Medulla oblongata (tissue), 1 donor: ENCODE results near the gene GAGE12J.
"Not testable (repeated sequence)": the region's sequence is repeated elsewhere in the genome, so short reads cannot be mapped to it uniquely, and the experiment has no call there.

Experiments
- DNase-seq: peaks from one replicate; pipeline ENCODE4 v3.0.0-alpha.2; 2015; ENCODE audit errors: extremely low spot score

Gene GAGE12J

GRCh38 chrX:49321737-49322136, at the start of gene GAGE12J:
GAGE12J (plus strand) TSS chrX:49322037; CDS start chrX:49323194, 1,157 bp downstream.
- DNase-seq: not testable (repeated sequence)

GRCh38 chrX:49272421-49272820, 49.4 kb upstream of the GAGE12J start:
- no peak for DNase-seq

DNA sequence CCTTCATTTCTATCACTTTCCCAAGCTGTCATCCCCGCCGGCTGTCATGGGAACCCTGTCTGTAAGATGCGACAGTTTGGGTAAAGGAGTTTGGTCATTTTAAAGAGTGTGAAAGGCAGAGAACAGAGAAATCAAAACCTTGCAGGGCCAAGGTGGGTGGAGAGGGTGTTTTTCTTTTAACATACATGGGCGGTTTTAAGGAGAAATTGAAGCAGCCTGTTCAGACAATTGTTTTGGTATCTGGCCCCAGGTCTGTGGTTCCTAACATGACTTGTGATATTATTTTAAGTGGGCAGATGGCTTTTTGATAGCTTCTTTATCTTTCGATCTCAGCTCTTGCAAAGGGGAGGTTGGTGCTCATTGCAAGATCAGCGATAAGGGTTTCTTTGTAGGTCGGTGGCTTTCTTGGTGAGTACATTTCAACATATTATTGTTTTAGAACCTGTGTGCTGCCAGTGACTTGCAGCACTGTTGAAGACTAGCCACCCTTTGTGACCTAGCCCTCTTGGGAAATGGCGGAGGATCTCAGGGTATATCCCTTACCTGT, 48.6 kb upstream of the GAGE12J start:
- DNase-seq: no peak

- DNase-seq: no peak
Measured at GRCh38 chrX:49276207-49276606, 45.6 kb upstream of the GAGE12J start.

DNA sequence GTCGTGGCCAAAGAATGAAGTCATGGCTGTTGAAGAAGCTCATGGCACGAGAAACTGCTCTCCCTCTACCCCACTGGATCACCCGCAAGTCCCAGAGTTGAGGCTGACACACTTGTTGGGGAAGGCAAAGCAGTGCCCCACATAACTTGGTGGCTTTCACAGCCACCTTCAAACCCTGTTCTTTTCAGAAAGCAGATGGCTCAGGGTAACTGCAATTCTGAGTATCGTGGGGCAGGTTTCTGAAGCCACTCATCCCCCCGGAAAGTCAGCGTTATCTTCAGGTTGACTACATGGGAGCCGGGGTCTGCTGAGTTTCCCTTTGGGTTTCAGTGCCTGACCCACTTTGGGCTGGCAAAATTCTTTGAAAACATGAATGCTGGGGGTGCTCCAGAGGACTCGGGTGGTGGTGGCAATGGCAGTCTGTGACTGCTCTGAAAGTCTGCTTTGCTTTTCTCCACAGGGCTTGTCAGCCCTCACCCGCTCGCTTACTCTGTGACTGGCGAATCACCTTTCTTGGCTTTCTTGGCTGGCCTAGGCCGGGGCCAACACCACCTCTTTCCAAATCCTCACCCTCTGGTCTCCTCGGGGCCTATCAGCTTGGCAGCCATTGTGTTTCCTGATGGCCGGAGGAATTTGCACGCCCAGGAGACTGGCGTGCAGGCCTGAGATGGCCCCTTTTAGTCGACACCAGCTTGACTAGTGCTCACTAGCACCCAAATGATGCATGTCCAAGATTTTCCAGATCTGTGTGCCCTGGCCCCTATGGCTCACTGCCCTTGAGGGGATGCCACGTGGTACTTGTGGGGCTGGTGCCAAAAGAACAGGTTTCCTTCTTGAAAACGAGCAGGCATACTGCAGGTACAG, 44.9 kb upstream of the GAGE12J start:
- DNase-seq: no peak

- no peak for DNase-seq
Measured at GRCh38 chrX:49277535-49277830, 44.4 kb upstream of the GAGE12J start.

- no peak for DNase-seq
Measured at GRCh38 chrX:49278081-49278480, 43.8 kb upstream of the GAGE12J start.

- no peak for DNase-seq
Measured at GRCh38 chrX:49282647-49283011, 39.2 kb upstream of the GAGE12J start.

GRCh38 chrX:49284212-49284611, 37.6 kb upstream of the GAGE12J start:
- DNase-seq: no peak

DNA sequence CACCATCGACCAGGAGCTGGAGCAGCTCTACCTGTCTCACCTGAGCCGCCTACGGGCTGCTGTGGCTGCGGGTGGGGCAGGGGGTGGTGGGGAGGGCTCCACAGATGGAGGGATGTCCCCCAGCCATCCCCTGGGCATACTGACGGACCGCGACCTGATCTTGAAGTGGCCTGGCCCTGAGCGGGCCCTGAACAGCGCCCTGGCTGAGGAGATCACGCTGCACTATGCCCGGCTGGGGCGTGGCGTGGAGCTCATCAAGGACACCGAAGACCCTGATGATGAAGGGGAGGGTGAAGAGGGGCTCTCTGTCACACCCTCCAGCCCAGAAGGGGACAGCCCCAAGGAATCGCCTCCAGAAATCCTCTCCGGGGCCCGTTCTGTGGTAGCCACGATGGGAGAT, 35.7 kb upstream of the GAGE12J start:
- no peak for DNase-seq

DNA sequence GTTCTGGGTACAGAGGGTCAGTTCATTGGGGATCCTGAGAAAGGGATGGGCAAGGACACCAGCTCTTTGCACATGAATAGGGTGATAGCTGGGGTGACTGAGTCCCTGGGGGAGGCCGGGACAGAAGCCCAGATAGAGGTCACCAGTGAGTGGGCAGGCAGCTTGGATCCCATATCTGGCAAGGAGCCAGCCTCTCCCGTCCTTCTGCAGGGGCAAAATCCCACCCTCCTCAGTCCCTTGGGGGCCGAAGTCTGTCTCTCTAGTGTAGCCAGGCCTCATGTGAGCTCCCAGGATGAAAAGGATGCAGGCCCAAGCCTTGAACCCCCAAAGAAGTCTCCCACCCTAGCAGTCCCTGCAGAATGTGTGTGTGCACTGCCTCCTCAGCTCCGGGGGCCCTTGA, 35.3 kb upstream of the GAGE12J start:
- no peak for DNase-seq

GRCh38 chrX:49287665-49288064, 34.2 kb upstream of the GAGE12J start:
- DNase-seq: no peak

DNA sequence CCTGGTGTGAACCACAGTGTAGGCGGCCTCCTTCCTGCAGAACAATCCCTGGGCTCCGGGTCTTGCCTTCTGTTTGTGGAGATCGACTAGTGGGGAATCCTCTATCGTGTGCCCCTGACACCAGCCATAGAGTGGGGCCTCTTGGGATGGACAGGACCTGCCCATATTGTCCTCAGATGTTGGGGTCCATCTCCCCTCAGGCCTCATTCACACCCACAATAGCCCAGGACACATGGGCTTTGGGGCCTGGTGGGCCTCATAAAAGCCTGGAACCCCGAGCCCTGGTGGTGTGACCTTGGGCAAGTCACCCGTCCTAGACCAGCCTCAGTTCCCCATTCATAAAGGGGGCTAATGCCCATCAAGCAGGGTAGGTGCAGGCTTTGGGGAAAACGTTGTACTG, 31.6 kb upstream of the GAGE12J start:
- DNase-seq: no peak

DNA sequence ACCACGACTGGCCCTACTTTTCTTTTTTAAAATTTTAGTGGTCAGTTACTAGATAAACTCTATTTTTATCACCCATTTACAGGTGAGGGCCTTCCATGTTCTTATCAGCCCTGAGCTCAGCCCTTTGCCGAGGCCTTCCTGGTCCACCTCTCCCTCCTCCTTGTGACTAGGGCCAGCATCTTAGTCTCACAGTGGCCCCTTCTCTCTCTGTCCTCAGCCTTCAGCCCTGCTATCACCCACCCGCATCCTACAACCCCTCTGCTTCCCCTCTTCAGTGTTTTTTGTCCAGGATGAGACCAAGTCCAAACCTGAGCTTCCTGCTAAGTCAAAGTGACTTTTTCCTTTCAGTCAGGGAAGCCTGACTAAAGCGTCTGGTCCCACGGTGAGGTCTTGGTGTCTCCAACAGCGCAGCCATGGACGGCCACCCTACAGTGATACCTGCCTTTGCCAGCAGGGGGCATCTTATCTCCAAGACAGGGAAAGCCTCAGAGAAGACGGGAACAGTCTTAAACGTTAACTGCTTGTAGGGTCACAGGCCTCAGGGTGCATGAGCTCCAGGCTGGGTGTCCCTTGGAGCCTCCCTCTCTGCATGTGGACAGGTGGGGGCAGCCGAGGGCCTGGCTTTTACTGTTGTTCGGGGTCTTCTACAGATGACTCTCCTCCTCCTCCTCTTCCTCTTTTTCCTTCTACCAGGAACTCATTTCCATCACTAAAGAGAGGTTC, 30.1 kb upstream of the GAGE12J start:
- DNase-seq: peak; percentile 57

GRCh38 chrX:49292400-49293362, 29.2 kb upstream of the GAGE12J start:
- DNase-seq: no peak

DNA sequence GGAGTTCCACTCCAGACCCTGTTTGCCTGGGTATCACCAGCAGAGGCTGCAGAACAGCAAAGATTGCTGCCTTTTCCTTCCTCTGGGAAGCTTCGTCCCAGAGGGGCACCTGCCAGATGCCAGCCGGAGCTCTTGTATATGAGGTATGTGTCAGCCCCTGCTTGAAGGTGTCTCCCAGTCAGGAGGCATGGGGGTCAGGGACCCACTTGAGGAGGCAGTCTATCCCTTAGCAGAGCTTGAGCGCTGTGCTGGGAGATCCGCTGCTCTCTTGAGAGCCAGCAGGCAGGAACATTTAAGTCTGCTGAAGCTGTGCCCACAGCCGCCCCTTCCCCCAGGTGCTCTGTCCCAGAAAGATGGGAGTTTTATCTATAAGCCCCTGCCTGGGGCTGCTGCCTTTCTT, 22.5 kb upstream of the GAGE12J start:
- not testable (repeated sequence) for DNase-seq

GRCh38 chrX:49300703-49301102, 21.1 kb upstream of the GAGE12J start:
- DNase-seq: no peak

GRCh38 chrX:49303346-49303745, 18.5 kb upstream of the GAGE12J start, which contains the start of gene GAGE10:
GAGE10 (plus strand) TSS chrX:49303646; CDS start chrX:49304860, 1,214 bp downstream.
- DNase-seq: no peak

DNA sequence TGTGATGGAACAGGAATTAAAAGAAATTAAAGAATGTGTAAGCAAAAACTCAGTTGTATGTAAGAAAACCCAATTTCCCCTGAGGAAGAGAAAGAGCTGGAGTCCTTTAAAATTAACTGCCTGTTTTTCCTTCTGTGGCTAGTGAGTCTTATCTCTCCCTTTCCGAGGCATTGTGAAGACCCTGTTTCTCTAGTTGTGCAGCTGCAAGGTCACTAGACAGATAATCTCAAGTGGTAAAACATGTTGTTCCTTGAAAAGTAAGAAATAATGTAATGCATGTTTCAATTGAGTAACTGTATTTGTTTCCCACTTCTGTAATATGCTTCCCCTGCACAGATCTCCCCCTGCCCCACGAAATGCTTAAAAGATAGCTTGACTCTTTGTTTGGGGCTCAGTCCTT, 14.1 kb upstream of the GAGE12J start:
- DNase-seq: not testable (repeated sequence)

GRCh38 chrX:49308604-49309269, 13.1 kb upstream of the GAGE12J start:
- peak; percentile 30 for DNase-seq

DNA sequence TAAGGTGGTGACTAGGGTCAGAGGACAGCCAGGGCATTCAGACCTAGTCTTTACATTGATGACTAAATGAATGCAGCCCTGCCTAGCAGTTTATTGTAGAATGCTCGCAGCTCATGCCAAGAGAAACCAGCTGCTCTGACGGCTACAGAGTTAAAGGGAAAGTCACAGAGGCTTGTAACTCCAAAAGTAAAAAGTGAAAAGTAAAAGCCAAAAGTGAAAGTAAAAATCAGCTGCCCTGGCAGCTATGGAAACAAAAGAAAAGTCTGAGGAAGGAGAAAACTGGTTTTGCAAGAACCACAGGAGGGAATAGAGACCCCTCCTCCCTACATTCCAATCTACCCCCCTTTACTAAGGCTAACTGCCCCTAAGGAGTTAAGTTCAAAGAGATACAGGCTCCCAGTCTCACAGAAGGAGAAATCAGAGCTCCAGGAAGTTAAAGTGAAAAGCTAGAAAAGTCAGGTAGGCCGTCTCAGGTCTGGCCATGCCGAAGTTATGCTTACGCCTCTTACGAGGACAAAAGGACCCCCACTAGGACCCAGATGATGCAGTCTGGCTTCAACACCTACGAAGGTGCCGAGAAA, 12.3 kb upstream of the GAGE12J start:
- DNase-seq: peak; percentile 12
